G401 (cell line): ENCODE results near the gene EFNB2. TPM values are rescaled to one million over a fixed set of nuclear protein-coding genes. Genes with fewer than 3 reads are reported as not detected.

Experiments
- DNase-seq: peaks from one replicate; pipeline ENCODE4 v3.0.0-alpha.2; 2015; ENCODE audit warnings: low spot score
- in situ Hi-C: cut with HindIII; loops from 2 replicates; pipeline ENCODE4 v1.10.0; 2016; ENCODE audit warnings: low sequenced_read_pairs, mixed read lengths
- total RNA-seq: library from RNA; depleted of rRNA; stranded (reverse); fragments of >200 nt; shearing (Covaris generic); gene quantifications from 2 replicates; pipeline ENCODE4 v1.2.3, GENCODE V29; 2014

The EFNB2 gene
- total RNA-seq, 1 experiment from 2014 or later, result 2.7 TPM

- in situ Hi-C loops, result no loop called here
- DNase-seq, result no peak
These were observed 20.3 kb upstream of the EFNB2 start for GRCh38 chr13:106555631-106556328.

DNA sequence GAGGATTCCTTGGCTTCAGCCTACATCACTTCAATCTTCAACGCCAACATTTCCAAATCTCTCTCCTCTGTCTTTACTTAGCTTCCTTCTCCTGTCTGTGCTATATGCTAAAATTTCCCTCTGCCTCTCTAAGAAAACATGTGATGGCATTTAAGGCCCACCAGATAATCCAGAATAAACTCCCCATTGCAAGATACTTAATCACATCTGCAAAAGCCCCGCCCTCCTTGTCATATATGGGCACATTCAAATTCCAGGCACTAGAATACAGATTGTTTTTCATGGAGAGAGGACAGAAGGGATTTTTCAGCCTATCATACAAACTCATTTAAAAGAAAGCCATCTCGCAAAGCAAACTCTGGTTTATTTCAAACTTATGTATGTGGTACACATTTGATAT lies 16.3 kb upstream of the EFNB2 start:
- DNase-seq, result no peak

DNA sequence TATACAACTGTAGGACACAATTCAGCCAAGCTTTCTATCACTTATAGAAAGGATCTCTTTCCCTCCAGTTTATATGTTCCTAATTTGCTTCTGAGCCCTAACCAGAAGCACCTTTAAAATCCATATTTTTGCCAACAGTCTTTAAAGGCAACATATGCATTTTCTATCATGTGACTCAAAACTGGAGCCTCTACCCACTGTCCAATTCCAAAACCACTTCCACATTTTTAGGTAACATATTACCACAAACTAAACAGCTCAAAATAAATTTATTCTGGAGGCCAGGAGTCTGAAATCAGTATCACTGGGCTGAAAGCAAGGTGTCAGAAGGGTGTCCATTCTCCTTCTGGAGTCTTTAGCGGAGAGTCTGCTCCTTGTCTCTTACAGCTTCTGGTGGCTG lies 15.9 kb upstream of the EFNB2 start:
- DNase-seq, result no peak
- in situ Hi-C loops, result no loop called here

More for the DNA sequence above, 16.3 kb upstream of the EFNB2 start:
- in situ Hi-C loops, result no loop called here

DNA sequence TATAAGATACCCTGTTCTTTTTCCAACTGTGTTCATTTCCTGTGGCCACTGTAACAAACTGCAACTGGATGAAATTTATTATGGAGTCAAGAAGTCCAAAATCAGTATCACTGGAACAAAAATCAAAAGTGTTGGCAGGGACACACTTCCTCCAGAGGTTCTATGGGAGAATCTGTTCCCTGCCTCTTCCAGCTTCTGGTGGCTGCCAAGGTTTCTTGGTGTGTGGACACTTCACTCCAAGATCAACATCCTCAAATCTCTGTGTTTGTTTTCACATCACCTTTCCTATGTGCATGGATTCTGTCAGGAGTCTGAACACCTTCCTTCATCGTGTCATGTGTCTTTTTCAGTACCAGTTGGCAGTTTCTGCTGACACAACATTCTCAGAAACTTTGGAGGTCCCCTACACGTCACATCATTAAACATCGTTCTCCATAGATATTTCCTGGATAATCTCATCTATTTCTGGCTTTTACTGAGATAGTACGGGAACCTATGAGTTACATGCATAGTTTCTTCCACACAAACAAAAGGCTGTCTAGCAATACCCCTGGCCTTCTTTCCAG lies 15.2 kb upstream of the EFNB2 start:
- in situ Hi-C loops, result no loop called here
- no peak for DNase-seq

GRCh38 chr13:106548064-106548696 lies 12.7 kb upstream of the EFNB2 start:
- in situ Hi-C loops, result no loop called here
- DNase-seq, result no peak

DNA sequence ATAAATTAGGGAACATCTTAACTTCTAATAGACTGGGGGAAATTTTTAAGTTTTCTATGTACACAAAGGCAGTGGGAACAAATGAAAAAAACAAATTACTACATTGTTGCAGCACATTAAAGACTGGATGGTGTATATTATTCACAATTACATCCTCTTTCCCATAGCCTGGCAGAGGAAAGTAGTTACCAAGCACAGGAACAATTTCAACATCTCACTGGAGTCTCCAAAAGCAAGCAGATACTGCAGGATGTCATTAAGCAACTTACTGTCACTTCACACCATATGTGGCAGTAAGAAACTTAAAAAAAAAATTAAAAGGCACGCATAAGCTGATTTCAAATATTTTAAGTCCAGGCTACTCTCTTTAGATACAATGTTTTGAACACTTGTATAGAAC lies 6.4 kb upstream of the EFNB2 start:
- in situ Hi-C loops, result no loop called here
- no peak for DNase-seq

DNA sequence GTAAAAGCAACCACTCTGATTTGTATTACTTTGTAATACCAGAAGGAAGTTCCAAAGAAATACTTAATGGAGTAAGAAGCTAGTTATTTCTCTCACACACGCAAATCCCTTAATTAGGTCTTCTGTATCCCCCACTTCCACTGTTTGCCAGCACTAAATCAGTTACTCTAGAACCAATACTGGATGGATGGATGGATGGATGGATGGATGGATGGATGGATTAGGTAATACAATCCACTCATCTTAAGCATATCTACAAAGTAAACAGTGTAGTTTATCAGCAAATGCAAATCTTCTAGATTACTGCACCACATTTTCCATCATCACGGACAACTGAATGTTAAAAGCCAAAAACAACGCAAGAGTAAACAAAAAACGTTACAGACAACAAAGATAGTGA lies 5.2 kb upstream of the EFNB2 start:
- in situ Hi-C loops, result no loop called here
- DNase-seq, result no peak

- no peak for DNase-seq
- in situ Hi-C loops, result no loop called here
These were observed 2.1 kb upstream of the EFNB2 start for GRCh38 chr13:106537521-106537920.

- in situ Hi-C loops, result no loop called here
These were observed 977 bp upstream of the EFNB2 start for GRCh38 chr13:106536244-106537034.

DNA sequence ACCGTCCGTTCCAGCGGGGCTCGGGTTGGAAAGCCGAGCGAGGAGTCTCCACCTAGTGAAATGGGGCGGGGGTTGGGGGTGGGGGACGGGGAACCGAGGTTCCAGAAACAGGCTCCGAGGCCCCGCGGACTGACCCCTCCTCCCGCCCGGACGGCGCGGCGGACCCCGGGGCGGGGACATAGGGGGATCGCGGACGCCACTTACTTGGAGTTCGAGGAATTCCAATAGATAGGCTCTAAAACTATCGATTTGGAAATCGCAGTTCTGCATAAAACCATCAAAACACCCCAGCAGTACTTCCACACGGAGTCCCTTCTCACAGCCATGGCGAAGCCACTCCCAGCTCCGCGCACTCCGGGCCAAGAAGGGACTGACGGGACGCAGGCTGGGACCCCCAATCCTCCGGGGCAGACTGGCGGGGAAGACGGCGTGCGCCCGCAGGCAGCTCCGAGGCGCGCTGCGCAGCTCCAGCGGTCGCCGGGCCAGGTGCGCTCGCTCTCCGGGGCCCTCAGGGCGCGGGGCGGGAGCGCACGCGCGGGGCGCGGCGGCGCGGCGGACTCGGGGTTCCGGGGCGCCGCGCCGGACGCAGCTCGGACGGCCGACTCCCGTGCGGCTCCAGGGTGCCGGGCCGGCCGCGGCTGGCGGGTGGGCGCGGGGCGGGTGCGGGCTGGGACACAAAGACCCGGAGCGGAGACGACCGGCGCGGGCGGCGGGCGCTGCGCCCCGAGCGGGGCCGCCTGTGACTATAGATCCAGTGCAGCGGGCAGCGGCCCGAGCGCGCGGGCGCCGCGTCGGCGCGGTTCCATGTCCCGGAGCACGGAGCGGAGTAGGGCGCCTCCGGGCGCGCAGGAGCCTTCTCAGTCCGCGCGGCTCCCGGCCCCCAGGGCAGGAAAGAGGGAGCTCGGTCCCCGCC lies 567 bp downstream of the EFNB2 start:
- in situ Hi-C loops, result no loop called here
- no peak for DNase-seq

More at GRCh38 chr13:106536244-106537034, 977 bp upstream of the EFNB2 start:
- DNase-seq, result peak; percentile 88

DNA sequence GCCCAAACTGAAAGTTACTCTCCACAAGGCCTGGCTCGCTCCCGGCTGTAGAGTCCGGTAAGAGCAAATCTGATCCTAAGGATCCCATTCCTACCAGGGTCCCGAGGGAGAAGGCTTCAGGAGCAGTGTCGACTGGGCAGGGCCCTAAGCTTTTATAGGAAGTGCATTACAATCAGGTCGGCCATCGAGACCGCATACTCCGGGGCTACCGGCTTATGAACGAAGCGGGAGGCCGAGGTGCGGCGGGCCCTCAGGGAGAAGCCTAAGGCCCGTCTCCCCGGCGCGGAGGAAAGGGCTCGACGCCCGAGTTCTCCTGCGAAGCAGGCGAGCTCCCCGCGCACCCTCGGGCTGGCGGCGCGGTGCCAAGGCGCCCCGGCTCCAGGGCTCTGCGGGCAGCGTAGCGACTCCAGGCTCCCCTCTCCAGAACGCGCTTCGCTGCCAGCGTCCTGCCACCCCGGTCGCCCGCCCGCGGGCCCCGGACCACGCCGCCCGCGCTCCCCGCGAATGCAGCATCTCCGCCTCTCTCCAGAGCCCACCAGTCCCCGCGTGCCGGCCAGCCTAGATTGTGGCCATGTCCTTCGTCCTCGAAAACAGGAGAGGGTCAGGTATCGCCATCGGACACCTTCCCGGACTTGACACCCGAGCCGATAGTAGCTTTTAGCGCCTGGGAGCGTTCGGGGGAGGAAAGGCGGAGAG lies 1.4 kb downstream of the EFNB2 start:
- in situ Hi-C loops, result no loop called here
- DNase-seq, result peak; percentile 50

DNA sequence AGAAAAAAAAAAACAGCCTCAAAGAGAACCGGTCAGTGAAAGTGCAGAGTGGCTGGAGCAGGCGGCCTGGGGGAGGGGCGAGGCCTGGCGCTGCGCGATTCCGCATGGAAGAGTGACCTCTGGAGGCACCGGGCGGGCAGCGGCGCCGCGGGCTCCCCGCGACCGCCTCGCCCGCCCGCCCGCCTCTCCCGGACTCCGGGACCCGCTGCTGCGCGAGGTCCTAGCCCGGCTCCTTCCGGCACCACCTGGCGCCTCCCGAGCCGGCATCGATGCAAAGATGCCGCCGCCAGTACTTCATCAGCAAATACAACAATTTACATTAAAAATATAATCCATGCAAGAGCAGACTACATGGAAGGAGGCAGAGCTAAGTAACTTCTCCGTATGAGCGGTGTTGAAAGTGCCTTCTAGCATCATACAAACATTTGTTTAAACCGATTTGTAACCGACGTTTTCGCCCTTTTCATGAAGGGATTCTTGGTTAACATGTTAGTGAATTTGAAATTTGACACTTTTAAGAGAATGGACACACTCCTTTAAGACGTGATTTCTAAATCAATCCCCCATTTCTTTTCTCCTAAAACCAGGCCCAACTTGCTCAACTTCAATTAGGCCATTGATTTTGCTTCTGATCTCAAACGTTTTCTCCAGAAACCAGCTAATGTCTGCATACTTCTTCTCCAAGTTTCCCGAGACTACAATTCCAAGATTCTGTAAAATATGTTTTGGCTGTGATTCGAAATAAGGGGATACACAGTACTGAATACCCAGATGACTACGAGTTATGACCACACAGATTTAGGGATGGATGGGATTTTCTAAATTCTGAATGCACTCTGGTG lies 2.1 kb downstream of the EFNB2 start:
- in situ Hi-C loops, result no loop called here
- peak; percentile 77 for DNase-seq

- no peak for DNase-seq
- in situ Hi-C loops, result no loop called here
These were observed 3.1 kb downstream of the EFNB2 start for GRCh38 chr13:106532111-106532929.

- in situ Hi-C loops, result no loop called here
- DNase-seq, result no peak
These were observed 4.4 kb downstream of the EFNB2 start for GRCh38 chr13:106530980-106531481.

DNA sequence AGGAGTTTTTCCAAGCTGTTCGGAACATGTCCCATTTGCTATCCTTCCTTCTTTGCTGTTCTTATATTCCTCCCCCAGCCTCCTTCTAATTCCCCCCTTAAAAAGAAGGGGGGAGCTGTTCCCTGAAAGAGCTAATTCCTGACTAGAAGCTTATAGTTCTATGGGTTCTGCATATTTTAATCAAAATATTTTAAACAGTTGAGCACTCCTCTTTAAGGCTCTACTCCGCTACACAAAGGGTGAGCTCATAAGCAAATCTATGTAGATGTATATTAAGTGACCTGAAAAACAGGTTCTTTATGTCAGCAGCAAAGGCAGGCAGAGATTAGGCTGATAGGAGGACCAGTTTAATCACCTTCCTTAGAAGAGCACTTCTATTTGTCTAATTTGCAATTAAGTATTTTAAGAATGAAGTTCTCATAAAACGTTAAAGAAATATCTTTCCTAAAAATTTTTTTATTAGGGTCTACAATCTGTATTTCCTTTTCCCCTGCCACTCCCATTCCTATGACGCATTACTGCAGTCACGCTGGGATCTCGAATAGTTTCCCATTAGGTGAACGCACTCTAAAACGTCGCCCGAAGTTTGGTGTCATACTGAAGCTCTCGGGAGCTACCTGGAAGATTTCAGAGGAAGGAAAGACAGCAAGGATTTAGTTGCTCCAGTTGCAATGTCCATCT lies 5.2 kb downstream of the EFNB2 start:
- in situ Hi-C loops, result no loop called here
- no peak for DNase-seq
